ENCODE results near the gene LYRM9.

LYRM9 gene

DNA sequence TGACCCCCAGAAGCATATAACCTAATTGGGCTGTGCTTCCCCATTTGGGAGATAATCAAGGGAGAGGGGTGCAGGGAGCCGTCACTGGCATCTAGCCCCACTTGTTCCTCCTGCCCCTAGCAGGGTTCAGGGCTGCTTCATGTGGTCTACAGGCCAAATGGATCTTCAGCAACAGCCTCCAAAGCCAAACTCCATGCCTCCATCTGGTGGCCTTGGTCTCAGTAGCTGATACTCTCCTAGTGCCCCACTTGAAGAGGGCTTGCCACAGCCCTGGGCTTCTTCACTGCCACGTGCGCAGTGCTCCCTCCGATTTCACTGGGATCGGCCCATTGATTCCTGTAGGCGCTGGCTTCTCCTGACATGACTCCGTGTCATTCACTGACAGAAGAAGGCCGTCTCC is 24.6 kb downstream of the LYRM9 start:
- Mint-ChIP-seq H3K27me3 (ENCODE audit: low read depth) (peaks cover 4% of the 10 kb centered on the region), H3K9me3 (no peaks in the 10 kb centered on the region), H3K36me3 (ENCODE audit: low read depth) (peaks cover 3% of the 10 kb centered on the region), H3K4me3 (no peak overlapping the region), H3K27ac (no peak overlapping the region), H3K4me1 (no peaks in the 10 kb centered on the region)
- TF ChIP-seq, protein P1, sequence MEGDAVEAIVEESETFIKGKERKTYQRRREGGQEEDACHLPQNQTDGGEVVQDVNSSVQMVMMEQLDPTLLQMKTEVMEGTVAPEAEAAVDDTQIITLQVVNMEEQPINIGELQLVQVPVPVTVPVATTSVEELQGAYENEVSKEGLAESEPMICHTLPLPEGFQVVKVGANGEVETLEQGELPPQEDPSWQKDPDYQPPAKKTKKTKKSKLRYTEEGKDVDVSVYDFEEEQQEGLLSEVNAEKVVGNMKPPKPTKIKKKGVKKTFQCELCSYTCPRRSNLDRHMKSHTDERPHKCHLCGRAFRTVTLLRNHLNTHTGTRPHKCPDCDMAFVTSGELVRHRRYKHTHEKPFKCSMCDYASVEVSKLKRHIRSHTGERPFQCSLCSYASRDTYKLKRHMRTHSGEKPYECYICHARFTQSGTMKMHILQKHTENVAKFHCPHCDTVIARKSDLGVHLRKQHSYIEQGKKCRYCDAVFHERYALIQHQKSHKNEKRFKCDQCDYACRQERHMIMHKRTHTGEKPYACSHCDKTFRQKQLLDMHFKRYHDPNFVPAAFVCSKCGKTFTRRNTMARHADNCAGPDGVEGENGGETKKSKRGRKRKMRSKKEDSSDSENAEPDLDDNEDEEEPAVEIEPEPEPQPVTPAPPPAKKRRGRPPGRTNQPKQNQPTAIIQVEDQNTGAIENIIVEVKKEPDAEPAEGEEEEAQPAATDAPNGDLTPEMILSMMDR (IDR thresholded peaks at IDR 0.05; ENCODE audit: unreplicated experiment in 3 of 3) = no peak

GRCh38 chr17:27862840-27863239 is 30.3 kb downstream of the LYRM9 start:
- Mint-ChIP-seq H3K4me3 (no peak overlapping the region), H3K9me3 (no peaks in the 10 kb centered on the region), H3K27me3 (ENCODE audit: low read depth) (peaks cover 22% of the 10 kb centered on the region), H3K36me3 (ENCODE audit: low read depth) (no peaks in the 10 kb centered on the region), H3K4me1 (no peaks in the 10 kb centered on the region), H3K27ac (no peak overlapping the region)
- TF ChIP-seq, protein P1 (IDR thresholded peaks at IDR 0.05; ENCODE audit: unreplicated experiment in 3 of 3) = no peak

DNA sequence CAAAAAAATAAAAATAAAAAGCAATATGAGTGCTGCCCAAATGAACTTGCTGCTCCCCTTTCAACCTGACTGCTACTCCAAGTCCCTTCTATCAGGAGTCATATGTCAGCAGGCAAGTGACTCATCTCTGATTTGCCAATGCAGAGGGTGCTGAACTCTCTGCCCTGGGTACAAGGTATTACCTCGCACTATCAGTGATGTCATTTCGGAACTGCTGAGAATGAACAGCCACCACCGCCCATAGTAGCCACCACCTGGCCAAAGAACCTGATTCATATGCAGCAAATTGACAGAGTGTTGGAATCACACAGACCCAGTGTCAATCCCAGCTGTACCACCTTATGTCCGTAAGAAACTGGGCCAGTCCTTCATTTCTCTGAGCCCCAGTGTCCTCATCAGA is 31.2 kb downstream of the LYRM9 start:
- H3K27ac Mint-ChIP-seq = no peak overlapping the region
- H3K4me1 Mint-ChIP-seq = no peaks in the 10 kb centered on the region
- peaks cover 22% of the 10 kb centered on the region for H3K27me3 Mint-ChIP-seq (ENCODE audit: low read depth)
- no peak overlapping the region for H3K4me3 Mint-ChIP-seq
- no peaks in the 10 kb centered on the region for H3K36me3 Mint-ChIP-seq (ENCODE audit: low read depth)
- no peaks in the 10 kb centered on the region for H3K9me3 Mint-ChIP-seq
- TF ChIP-seq, protein P1 (IDR thresholded peaks at IDR 0.05; ENCODE audit: unreplicated experiment in 3 of 3) = no peak

GRCh38 chr17:27860971-27861664 is 32.0 kb downstream of the LYRM9 start:
- peaks cover 17% of the 10 kb centered on the region for H3K27me3 Mint-ChIP-seq (ENCODE audit: low read depth)
- no peak overlapping the region for H3K4me3 Mint-ChIP-seq
- H3K27ac Mint-ChIP-seq = no peak overlapping the region
- no peaks in the 10 kb centered on the region for H3K9me3 Mint-ChIP-seq
- TF ChIP-seq, protein P1 (IDR thresholded peaks at IDR 0.05; ENCODE audit: unreplicated experiment in 3 of 3) = no peak
- H3K4me1 Mint-ChIP-seq = no peaks in the 10 kb centered on the region
- no peaks in the 10 kb centered on the region for H3K36me3 Mint-ChIP-seq (ENCODE audit: low read depth)

- Mint-ChIP-seq H3K4me1 (no peaks in the 10 kb centered on the region), H3K9me3 (no peaks in the 10 kb centered on the region), H3K36me3 (ENCODE audit: low read depth) (no peaks in the 10 kb centered on the region), H3K4me3 (no peak overlapping the region), H3K27me3 (ENCODE audit: low read depth) (peaks cover 24% of the 10 kb centered on the region), H3K27ac (no peak overlapping the region)
- TF ChIP-seq, protein P1 (IDR thresholded peaks at IDR 0.05; ENCODE audit: unreplicated experiment in 3 of 3) = no peak
Measured at GRCh38 chr17:27858621-27859305, 34.4 kb downstream of the LYRM9 start.
